Cardiac muscle cell (in vitro differentiated cells and primary cell): Measurements from ENCODE around the gene MARCHF4. TPM values are rescaled to one million over a fixed set of nuclear protein-coding genes. Genes with fewer than 3 reads are reported as not detected.

Source experiments
- DNase-seq, 2 donors: peaks; one replicate each; pipeline versions ENCODE4 v3.0.0 to v3.0.0-alpha.2; 2010 to 2017; ENCODE audit warnings: low read depth in 1 of 2, low spot score in 1 of 2
- H3K27ac ChIP-seq: fragments of 200-600 bp; sonication (generic); 2 replicates; pipeline ENCODE4 v1.5.1; 2016
- H3K27me3 ChIP-seq: fragments of 200-600 bp; sonication (generic); 2 replicates; pipeline ENCODE4 v1.6.0; 2016; ENCODE audit warnings: control low read depth
- H3K36me3 ChIP-seq: fragments of 200-600 bp; sonication (generic); 2 replicates; pipeline ENCODE4 v1.5.1; 2016; ENCODE audit warnings: control low read depth
- H3K4me1 ChIP-seq: fragments of 200-600 bp; sonication (generic); 2 replicates; pipeline ENCODE4 v1.8.1; 2017; ENCODE audit warnings: low read depth, mild to moderate bottlenecking, mixed run types
- H3K4me3 ChIP-seq: fragments of 200-600 bp; sonication (generic); 2 replicates; pipeline ENCODE4 v1.5.1; 2016; ENCODE audit warnings: mild to moderate bottlenecking
- H3K9me3 ChIP-seq: fragments of 200-600 bp; sonication (generic); 2 replicates; pipeline ENCODE4 v1.5.1; 2017; ENCODE audit warnings: low read depth, mild to moderate bottlenecking, control low read depth
- CTCF ChIP-seq: IDR thresholded peaks from 2 replicates; pipeline ENCODE4 v1.5.1; 2012; ENCODE audit warnings: low read depth, mild to moderate bottlenecking, low read length
- polyA plus RNA-seq: library from polyadenylated mRNA; unstranded; fragments of >200 nt; fragmentation: Nextera tagmentation; extraction: Ambion mirVana; gene quantifications from 2 replicates; pipeline ENCODE4 v1.2.1, GENCODE V29; 2016
- total RNA-seq: library from RNA; depleted of rRNA; stranded (reverse); fragments of >200 nt; gene quantifications from 2 replicates; pipeline ENCODE4 v1.2.3, GENCODE V29; 2016

Gene MARCHF4
- total and polyA plus RNA-seq, 2 experiments from 2014 or later = not detected

DNA sequence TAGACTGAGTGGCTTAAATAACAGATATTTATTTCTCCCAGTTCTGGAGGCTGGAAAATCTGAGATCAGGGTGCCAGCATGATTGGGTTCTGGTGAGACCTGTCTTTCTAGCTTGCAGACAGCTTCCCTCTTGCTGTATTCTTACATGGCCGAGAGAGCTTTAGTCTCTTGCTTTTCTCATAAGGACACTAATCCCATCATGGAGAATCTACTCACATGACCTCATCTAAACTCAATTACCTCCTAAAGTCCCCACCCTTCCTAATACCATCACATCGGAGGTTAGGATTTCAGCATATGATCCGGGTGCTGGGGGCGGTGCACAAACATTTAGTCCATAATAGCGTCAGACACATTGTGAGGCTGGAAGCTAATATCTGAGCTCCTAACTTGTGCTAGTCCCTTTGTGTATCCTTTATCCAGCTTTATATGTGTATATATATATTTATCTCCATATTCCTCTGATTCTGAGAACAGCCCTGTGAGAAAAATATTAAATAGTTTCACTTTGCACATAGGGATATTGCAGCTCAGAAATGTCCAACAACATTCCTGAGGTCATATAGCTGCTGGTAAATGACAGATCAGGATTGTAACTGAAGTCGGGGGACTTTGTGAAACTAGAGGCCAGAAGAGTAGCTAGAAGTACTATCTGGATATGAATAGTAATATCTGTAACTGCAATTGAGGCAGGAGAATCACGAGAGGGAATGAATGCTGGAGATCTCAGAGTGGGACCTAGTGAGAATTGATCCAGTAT, 28.9 kb downstream of the MARCHF4 start:
- peak in 1 of 2 donors; percentile 25 for DNase-seq
- Histone ChIP-seq H3K4me3 (no peak overlapping the region), H3K27ac (no peak overlapping the region), H3K36me3 (no peaks in the 10 kb centered on the region), H3K27me3 (no peaks in the 10 kb centered on the region), H3K4me1 (peaks cover 17% of the 10 kb centered on the region), H3K9me3 (no peaks in the 10 kb centered on the region)
- no peak for TF ChIP-seq CTCF

DNA sequence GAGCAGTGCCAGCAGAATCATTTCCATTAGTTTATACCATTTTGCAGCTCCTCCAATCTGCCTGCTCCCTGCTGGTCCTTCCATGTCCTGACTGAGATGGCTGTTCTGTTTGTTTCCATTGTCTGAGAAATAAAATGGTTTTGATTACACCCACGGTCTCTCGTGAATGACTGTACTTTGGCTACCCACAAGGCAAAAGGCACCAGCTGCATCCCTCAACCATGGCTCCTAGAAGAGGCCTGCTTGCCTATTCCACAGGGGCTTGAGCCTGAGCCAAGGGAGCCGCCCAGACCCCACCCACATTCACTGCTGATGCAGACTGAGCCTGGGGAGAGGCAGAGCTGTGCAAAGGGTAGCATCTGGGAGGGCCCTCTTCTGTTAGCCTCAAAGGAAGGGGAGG, 31.2 kb downstream of the MARCHF4 start:
- Histone ChIP-seq H3K27me3 (no peaks in the 10 kb centered on the region), H3K27ac (no peak overlapping the region), H3K4me1 (peaks cover 17% of the 10 kb centered on the region), H3K36me3 (no peaks in the 10 kb centered on the region), H3K9me3 (no peaks in the 10 kb centered on the region), H3K4me3 (no peak overlapping the region)
- no peak for TF ChIP-seq CTCF
- DNase-seq = peak in 1 of 2 donors; percentile 21

- no peaks in the 10 kb centered on the region for H3K27me3 ChIP-seq
- no peaks in the 10 kb centered on the region for H3K36me3 ChIP-seq
- no peaks in the 10 kb centered on the region for H3K9me3 ChIP-seq
- TF ChIP-seq CTCF = no peak
- H3K27ac ChIP-seq = no peak overlapping the region
- peaks cover 10% of the 10 kb centered on the region for H3K4me1 ChIP-seq
- H3K4me3 ChIP-seq = no peak overlapping the region
- no peak for DNase-seq
These were observed 32.0 kb downstream of the MARCHF4 start for GRCh38 chr2:216340280-216340631.

DNA sequence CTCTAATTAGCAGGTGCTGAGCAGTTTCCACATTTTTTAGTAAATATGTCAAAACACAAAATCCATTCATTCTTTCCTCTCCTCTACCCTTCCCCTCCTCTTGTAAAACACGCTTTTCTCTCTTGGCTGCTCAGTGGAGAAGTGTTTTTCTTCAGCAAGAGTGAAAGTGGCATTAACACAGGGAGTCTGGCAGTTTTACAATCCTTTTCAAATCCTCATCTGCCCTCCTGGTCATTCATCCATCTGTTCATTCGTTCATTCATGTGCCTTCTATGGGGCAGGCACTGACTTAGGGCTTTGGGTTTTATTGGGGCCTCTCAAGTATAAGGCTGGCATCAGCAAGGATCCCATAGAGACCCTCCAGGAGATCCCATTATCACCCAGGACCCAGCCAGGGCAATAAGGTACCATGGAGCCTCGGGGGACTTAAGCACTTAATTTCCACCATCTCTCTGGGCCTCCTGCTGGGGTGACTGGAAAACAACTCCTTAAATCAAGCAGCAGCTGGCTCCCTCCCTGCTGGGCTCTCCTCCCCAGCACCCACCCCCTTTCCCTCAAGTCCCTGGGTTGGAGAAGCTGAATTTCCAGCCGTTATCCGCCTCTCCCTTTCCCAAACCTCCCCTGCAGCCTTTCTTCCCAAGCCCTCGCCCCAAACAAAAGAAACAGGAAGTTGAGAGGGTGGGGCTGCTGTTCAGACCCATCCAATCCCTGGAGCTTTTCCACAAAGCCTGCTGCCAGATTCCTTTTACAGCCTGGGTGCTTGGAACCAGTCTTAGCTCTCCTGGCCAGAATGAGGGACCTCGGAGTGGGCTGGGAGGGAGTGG, 32.6 kb downstream of the MARCHF4 start:
- DNase-seq = peak; percentile 57 to 83
- Histone ChIP-seq H3K36me3 (no peaks in the 10 kb centered on the region), H3K4me3 (no peak overlapping the region), H3K27me3 (no peaks in the 10 kb centered on the region), H3K4me1 (peaks cover 4% of the 10 kb centered on the region), H3K9me3 (no peaks in the 10 kb centered on the region), H3K27ac (no peak overlapping the region)
- peak; percentile 28 for TF ChIP-seq CTCF

DNA sequence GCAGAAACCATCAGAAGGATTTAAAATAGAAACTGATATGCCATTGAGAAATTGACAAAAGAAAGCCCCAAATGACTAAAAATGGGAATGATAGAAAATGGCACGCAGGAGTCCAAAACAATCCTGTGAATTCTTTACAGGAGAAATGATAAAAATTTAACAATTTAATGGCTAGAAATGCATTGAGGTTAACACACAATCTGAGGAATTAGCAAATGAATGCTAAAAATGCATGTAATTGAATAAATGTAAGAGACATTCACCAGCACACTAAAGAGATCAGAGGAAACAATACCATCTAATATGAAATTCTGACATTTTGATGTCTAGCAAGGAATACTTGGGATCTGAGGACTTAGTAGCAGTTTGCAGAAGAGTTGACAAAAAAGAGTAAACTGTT, 37.0 kb downstream of the MARCHF4 start:
- no peak for DNase-seq
- no peaks in the 10 kb centered on the region for H3K9me3 ChIP-seq
- H3K36me3 ChIP-seq = no peaks in the 10 kb centered on the region
- H3K27me3 ChIP-seq = no peaks in the 10 kb centered on the region
- H3K27ac ChIP-seq = no peak overlapping the region
- TF ChIP-seq CTCF = no peak
- H3K4me3 ChIP-seq = no peak overlapping the region
- H3K4me1 ChIP-seq = peaks cover 4% of the 10 kb centered on the region
